SK-N-MC (cell line): ENCODE results near the gene ZNF611.

Experiments used
- EZH2 ChIP-seq: fragments of 200-600 bp; sonication (generic); IDR thresholded peaks from one replicate; pipeline ENCODE4 v1.6.1; 2017; ENCODE audit warnings: antibody characterized with exemption
- FOXP2 ChIP-seq: optimal IDR thresholded peaks from 2 replicates; pipeline ENCODE3; 2011; ENCODE audit warnings: mild to moderate bottlenecking, moderate library complexity; ENCODE audit not compliant: insufficient read depth; ENCODE audit errors: extremely low read length, control extremely low read depth
- POLR2AphosphoS5 ChIP-seq: IDR thresholded peaks from 2 replicates; pipeline ENCODE4 v1.6.1; 2012; ENCODE audit warnings: mild to moderate bottlenecking, low read depth, low read length, borderline replicate concordance

DNA sequence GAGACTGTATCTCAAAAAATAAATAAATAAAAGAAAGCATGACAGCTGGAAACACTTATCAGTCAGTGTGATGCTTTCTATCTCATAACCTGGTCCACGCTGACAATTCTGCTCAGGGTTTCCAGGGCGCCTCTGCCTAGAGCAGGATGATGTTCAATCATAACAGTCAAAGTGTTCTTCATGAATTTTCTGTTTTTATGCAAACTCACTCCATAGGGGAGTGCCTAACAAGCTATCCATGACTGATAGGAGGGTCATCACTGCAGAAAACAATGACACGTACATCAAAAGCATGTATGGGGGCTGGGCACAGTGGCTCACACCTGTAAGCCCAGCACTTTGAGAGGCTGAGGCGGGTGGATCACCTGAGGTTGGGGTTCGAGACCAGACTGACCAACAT lies 55.2 kb downstream of the ZNF611 start:
- TF ChIP-seq POLR2AphosphoS5: no peak
- no peak for TF ChIP-seq EZH2
- TF ChIP-seq FOXP2: no peak
